ENCODE results near the gene PRDM16. TPM values are rescaled to one million over a fixed set of nuclear protein-coding genes. Genes with fewer than 3 reads are reported as not detected.

PRDM16 gene
- polyA plus RNA-seq, 1 of the 3 experiments (the other 2 are of a cell fraction): not detected

- Histone ChIP-seq H3K9me2 (no peaks in the 10 kb centered on the region), H3K36me3 (replicated peaks in 1 of 2; ENCODE audit: control insufficient read depth in 1 of 2, insufficient read depth in 2 of 2, low read length in 1 of 2) (no peaks in the 10 kb centered on the region), H3K27ac (ENCODE audit: low read depth in 2 of 2, low read length in 1 of 2) (no peak overlapping the region), H3K79me2 (ENCODE audit: insufficient read depth) (no peaks in the 10 kb centered on the region), H3K4me2 (no peak overlapping the region), H3K9me3 (no peaks in the 10 kb centered on the region), H2AFZ (ENCODE audit: low read depth) (no peak overlapping the region), H3F3A (replicated peaks; ENCODE audit: insufficient read depth) (no peaks in the 10 kb centered on the region), H3K4me3 (ENCODE audit: low read depth in 2 of 2, low read length in 1 of 2) (no peak overlapping the region), H3K27me3 (ENCODE audit: insufficient read depth) (peaks cover 7% of the 10 kb centered on the region; the same call in 1 of the 2 replicates), H4K20me1 (ENCODE audit: insufficient read depth) (no peaks in the 10 kb centered on the region), H3K9ac (no peak overlapping the region), H3K4me1 (ENCODE audit: control insufficient read depth in 1 of 2, insufficient read depth in 2 of 2, low read depth in 1 of 2, low read length in 1 of 2) (no peaks in the 10 kb centered on the region)
- TF ChIP-seq NRF1 (IDR thresholded peaks at IDR 0.05; ENCODE audit: low read depth, low read length) (no peak), RXRA (IDR thresholded peaks at IDR 0.05; ENCODE audit: borderline replicate concordance, low read depth) (no peak), ELF1 (IDR thresholded peaks at IDR 0.05) (no peak), PBX3 (IDR thresholded peaks at IDR 0.05) (no peak), REST (IDR thresholded peaks at IDR 0.05; ENCODE audit: low read depth, low read length) (no peak), USF1 (IDR thresholded peaks at IDR 0.05; ENCODE audit: borderline replicate concordance, low read depth) (no peak), MAX (IDR thresholded peaks at IDR 0.05; ENCODE audit: low read depth) (no peak), YY1 (IDR thresholded peaks at IDR 0.05; ENCODE audit: low read depth) (no peak), GATA2 (CRISPR knock-in tag; IDR thresholded peaks at IDR 0.05) (no peak), TAF1 (IDR thresholded peaks at IDR 0.05; ENCODE audit: borderline replicate concordance, low read depth, low read length) (no peak), TEAD4 (IDR thresholded peaks at IDR 0.05; ENCODE audit: borderline replicate concordance, insufficient read depth) (no peak)
- WGBS (ENCODE audit: low lambda C conversion rate): 11% methylated on average over 15 of the region's 29 CpGs
- ChIA-PET POLR2A (no interaction called here), CTCF (no interaction called here)
- no peak for DNase-seq
Measured at GRCh38 chr1:3101124-3101939, 32.3 kb downstream of the PRDM16 start.

Data from SK-N-SH (cell line).